GM12891 (cell line): ENCODE measurements around the gene PCDHA6.
"Not testable (repeated sequence)": the region's sequence is repeated elsewhere in the genome, so short reads cannot be mapped to it uniquely, and the experiment has no call there.

ENCODE experiments used
- DNase-seq: peaks from one replicate; pipeline ENCODE4 v3.0.0; 2011; ENCODE audit warnings: low spot score; ENCODE audit not compliant: insufficient read length
- FAIRE-seq: peaks from 2 replicates; lab custom pipeline; 2011; peaks lifted over from hg19 to GRCh38; lab: Jason Lieb, UNC
- PAX5 ChIP-seq: IDR thresholded peaks from 2 replicates; pipeline ENCODE4 v1.6.1; 2011; ENCODE audit warnings: low read length, moderate library complexity, mild to moderate bottlenecking; ENCODE audit not compliant: insufficient read depth, severe bottlenecking
- POLR2A ChIP-seq: IDR thresholded peaks from 2 replicates; pipeline ENCODE4 v1.6.1; 2011; ENCODE audit warnings: low read depth, low read length, control low read depth
- POLR2AphosphoS5 ChIP-seq: IDR thresholded peaks from 2 replicates; pipeline ENCODE4 v1.6.1; 2011; ENCODE audit warnings: low read depth, low read length, control low read depth
- POU2F2 ChIP-seq: IDR thresholded peaks from 2 replicates; pipeline ENCODE4 v1.6.1; 2011; ENCODE audit warnings: low read depth, mild to moderate bottlenecking, control low read depth, low read length, moderate library complexity
- SPI1 ChIP-seq: IDR thresholded peaks from 2 replicates; pipeline ENCODE4 v1.6.1; 2011; ENCODE audit warnings: low read depth, low read length, control low read depth
- TAF1 ChIP-seq: IDR thresholded peaks from 2 replicates; pipeline ENCODE4 v1.6.1; 2011; ENCODE audit warnings: low read depth, low read length, control low read depth

PCDHA6 gene

DNA sequence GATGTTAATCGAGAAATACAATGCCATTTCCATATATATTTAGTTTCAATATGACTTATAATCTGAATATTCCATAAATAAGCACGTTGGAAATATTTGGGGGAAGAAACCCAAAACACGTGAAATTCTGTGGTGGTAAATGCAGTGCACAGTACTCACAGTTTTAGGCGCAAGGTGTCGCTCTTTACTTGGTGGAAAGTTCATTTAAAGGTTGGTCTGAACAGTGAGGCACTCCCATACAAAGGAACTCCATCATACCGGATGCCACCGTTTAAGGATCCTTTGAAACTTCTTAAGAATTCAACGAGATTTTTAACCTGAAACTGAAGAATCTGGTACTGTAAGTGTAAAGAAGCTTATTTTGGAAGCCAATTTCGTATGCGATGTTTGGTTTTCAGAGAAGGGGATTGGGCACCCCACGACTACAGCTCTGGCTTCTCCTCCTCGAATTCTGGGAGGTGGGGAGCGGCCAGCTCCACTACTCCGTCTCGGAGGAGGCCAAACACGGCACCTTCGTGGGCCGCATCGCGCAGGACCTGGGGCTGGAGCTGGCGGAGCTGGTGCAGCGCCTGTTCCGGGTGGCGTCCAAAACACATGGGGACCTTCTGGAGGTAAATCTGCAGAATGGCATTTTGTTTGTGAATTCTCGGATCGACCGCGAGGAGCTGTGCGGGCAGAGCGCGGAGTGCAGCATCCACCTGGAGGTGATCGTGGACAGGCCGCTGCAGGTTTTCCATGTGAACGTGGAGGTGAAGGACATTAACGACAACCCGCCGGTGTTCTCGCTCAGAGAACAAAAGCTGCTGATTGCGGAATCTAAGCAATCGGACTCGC is 41.2 kb downstream of the PCDHA6 start, which contains the start of gene PCDHA11:
TSS of gene PCDHA11 (plus strand) at position 237 of the 834 bp plus-strand sequence. CDS start at position 384, 147 bp downstream.
- no peak for DNase-seq
- no peak for FAIRE-seq
- TF ChIP-seq POU2F2 (no peak), TAF1 (no peak), POLR2AphosphoS5 (no peak), POLR2A (no peak), PAX5 (no peak), SPI1 (no peak)

DNA sequence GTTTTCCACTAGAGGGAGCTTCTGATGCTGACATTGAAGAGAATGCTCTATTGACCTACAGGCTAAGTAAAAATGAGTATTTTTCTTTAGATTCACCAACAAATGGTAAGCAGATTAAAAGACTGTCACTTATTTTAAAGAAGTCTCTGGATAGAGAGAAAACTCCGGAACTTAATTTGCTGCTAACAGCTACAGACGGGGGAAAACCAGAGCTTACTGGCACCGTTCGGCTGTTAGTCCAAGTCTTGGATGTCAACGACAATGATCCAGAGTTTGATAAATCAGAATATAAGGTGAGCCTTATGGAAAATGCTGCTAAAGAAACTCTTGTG is 41.8 kb downstream of the PCDHA6 start:
- FAIRE-seq (no peak), DNase-seq (no peak)
- TF ChIP-seq POLR2AphosphoS5 (no peak), POU2F2 (no peak)

DNA sequence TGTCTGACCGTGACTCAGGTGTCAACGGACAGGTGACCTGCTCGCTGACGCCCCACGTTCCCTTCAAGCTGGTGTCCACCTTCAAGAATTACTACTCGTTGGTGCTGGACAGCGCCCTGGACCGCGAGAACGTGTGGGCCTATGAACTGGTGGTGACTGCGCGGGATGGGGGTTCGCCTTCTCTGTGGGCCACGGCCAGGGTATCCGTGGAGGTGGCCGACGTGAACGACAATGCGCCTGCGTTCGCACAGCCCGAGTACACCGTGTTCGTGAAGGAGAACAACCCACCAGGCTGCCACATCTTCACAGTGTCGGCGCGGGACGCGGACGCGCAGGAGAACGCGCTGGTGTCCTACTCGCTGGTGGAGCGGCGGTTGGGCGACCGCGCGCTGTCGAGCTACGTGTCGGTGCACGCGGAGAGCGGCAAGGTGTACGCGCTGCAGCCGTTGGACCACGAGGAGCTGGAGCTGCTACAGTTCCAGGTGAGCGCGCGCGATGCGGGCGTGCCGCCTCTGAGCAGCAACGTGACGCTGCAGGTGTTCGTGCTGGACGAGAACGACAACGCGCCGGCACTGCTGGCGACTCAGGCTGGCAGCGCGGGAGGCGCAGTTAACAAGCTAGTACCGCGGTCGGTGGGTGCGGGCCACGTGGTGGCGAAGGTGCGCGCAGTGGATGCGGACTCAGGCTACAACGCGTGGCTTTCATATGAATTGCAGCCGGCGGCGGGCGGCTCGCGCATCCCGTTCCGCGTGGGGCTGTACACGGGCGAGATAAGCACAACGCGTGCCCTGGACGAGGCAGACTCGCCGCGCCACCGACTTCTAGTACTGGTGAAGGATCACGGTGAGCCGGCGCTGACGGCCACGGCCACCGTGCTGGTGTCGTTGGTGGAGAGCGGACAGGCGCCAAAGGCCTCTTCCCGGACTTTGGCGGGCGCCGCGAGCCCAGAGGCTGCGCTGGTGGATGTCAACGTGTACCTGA is 42.8 kb downstream of the PCDHA6 start:
- DNase-seq (no peak), FAIRE-seq (no peak)
- TF ChIP-seq POLR2A: no peak
- TF ChIP-seq PAX5: no peak
- TF ChIP-seq TAF1: no peak
- no peak for TF ChIP-seq SPI1
- no peak for TF ChIP-seq POLR2AphosphoS5
- no peak for TF ChIP-seq POU2F2

DNA sequence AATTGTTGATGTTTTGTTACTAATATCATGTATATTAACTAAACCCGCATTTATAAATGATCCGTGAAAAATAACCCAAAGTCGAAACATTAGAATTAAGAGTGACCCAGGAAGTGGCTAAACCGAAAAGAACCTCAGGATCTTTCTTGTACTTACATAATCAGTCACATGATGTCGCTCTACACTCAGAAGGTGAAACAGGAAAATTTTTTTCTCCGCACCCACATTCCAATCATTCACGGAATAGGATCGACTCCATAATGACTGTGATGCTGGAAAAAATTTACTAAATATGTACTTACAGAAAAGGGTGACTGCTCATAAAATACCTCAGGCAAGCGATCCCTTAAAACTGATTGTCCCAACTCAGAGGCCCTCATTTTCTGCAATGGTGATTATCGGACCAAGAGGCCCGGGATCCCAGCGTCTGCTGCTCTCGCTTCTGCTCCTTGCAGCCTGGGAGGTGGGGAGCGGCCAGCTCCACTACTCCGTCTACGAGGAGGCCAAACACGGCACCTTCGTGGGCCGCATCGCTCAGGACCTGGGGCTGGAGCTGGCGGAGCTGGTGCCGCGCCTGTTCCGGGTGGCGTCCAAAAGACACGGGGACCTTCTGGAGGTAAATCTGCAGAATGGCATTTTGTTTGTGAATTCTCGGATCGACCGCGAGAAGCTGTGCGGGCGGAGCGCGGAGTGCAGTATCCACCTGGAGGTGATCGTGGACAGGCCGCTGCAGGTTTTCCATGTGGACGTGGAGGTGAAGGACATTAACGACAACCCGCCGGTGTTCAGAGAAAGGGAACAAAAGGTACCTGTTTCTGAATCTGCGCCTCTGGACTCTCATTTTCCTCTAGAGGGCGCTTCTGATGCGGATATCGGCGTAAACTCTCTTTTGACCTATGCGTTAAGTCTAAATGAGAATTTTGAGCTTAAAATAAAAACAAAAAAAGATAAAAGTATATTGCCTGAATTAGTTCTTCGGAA is 47.6 kb downstream of the PCDHA6 start, which contains the start of gene PCDHA12:
TSS of gene PCDHA12 (plus strand) at position 224 of the 981 bp plus-strand sequence. CDS start at position 389, 165 bp downstream.
- FAIRE-seq (no peak), DNase-seq (no peak)
- TF ChIP-seq SPI1 (no peak), POU2F2 (no peak), TAF1 (no peak), POLR2AphosphoS5 (no peak), POLR2A (no peak), PAX5 (no peak)

DNA sequence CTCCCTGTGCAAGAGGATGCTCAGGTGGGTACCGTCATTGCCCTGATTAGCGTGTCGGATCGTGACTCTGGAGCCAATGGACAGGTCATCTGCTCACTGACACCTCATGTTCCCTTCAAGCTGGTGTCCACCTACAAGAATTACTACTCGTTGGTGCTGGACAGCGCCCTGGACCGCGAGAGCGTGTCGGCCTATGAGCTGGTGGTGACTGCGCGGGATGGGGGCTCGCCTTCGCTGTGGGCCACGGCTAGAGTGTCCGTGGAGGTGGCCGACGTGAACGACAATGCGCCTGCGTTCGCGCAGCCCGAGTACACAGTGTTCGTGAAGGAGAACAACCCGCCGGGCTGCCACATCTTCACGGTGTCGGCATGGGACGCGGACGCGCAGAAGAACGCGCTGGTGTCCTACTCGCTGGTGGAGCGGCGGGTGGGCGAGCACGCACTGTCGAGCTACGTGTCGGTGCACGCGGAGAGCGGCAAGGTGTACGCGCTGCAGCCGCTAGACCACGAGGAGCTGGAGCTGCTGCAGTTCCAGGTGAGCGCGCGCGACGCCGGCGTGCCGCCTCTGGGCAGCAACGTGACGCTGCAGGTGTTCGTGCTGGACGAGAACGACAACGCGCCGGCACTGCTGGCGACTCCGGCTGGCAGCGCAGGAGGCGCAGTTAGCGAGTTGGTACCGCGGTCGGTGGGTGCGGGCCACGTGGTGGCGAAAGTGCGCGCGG is 48.9 kb downstream of the PCDHA6 start:
- DNase-seq, FAIRE-seq: not testable (repeated sequence)

DNA sequence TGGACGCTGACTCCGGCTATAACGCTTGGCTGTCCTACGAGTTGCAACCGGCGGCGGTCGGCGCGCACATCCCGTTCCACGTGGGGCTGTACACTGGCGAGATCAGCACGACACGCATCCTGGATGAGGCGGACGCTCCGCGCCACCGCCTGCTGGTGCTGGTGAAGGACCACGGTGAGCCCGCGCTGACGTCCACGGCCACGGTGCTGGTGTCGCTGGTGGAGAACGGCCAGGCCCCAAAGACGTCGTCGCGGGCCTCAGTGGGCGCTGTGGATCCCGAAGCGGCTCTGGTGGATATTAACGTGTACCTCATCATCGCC is 49.5 kb downstream of the PCDHA6 start:
- DNase-seq (no peak), FAIRE-seq (no peak)
- TF ChIP-seq POLR2A (no peak), SPI1 (no peak), POU2F2 (no peak), PAX5 (no peak), POLR2AphosphoS5 (no peak), TAF1 (no peak)
